ES-I3 (cell line): ENCODE measurements around the gene S100A8.
"Not testable (repeated sequence)": the region's sequence is repeated elsewhere in the genome, so short reads cannot be mapped to it uniquely, and the experiment has no call there.

Experiments used
- H3K36me3 ChIP-seq: 2 replicates; pipeline ENCODE4 v1.6.1; 2013; ENCODE audit warnings: mild to moderate bottlenecking, low read length, control low read depth, moderate library complexity; ENCODE audit not compliant: insufficient read depth
- H3K4me1 ChIP-seq: 2 replicates; pipeline ENCODE4 v1.6.1; 2013; ENCODE audit warnings: mild to moderate bottlenecking, control low read depth, low read length; ENCODE audit not compliant: insufficient read depth
- H3K9ac ChIP-seq: 2 replicates; pipeline ENCODE4 v1.6.1; 2013; ENCODE audit warnings: low read depth, mild to moderate bottlenecking, low read length, moderate library complexity
- H3K9me3 ChIP-seq: 2 replicates; pipeline ENCODE4 v1.6.1; 2013; ENCODE audit warnings: mild to moderate bottlenecking, low read length, moderate library complexity; ENCODE audit not compliant: control insufficient read depth, insufficient read depth

S100A8 gene

DNA sequence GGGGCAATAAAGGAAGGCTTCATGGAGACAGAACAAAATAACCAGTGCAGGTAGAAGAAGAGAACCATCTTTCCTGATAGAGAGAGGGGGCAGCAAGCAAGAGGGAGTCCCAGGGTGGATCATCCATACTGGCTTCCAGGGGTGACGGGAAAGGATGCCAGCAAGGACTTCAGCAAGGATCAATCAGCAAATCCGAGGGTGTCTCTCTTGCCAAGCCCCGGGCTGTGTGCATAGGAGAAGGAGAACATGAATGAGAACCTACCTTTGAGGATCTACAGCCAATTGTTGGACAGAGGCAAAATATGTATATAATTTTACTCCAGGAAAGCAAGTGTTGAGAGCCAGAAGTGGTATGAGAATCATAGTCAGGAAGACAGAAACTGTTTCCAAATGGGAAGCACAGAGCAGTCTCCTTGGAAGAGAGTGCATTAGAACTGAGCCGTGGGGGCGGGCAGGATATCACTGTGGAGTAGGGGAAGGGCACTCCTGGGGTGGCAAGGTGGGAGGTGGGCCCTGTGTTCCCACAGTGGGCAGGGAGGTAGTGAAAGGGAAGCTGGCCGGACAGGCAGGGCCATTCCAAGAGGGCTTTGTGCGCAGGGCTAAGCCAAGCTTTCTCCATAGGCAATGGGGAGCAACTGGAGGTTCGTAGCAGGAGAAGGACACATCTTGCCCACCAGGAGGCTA lies 34.3 kb downstream of the S100A8 start:
- H3K36me3 ChIP-seq, result no peaks in the 10 kb centered on the region
- H3K4me1 ChIP-seq, result no peaks in the 10 kb centered on the region
- no peak overlapping the region for H3K9ac ChIP-seq
- no peaks in the 10 kb centered on the region for H3K9me3 ChIP-seq

DNA sequence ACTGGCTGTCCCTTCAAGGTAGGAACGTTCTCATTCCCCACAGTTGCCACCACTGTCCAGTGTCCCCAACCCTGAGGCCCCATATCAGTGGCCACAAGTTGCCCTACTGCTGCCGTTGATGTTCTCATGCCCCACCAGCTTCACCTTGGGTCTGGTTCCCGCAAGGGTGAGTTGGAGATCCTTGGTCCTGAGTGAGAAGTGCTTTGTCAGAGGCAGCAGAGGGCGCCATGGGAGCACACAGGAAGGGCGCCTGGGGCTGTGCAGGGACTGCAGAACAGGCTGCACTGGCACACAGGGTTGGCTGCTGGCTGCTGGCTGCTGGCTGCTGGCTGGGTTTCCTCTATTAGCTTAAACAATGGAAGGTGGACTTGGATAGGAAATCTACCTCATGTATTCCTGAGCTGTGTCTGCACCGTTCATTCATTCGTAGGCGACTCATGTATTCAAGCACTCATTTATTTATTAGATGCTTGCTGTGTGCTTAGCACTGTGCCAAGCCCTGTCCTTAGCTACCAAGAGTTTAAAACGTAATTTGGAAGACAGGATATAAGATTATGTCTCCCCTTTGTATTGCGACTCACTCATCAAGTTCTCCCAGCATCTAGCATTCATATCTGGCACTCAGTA lies 35.3 kb downstream of the S100A8 start:
- Histone ChIP-seq H3K4me1 (no peaks in the 10 kb centered on the region), H3K36me3 (no peaks in the 10 kb centered on the region), H3K9ac (no peak overlapping the region), H3K9me3 (no peaks in the 10 kb centered on the region)

DNA sequence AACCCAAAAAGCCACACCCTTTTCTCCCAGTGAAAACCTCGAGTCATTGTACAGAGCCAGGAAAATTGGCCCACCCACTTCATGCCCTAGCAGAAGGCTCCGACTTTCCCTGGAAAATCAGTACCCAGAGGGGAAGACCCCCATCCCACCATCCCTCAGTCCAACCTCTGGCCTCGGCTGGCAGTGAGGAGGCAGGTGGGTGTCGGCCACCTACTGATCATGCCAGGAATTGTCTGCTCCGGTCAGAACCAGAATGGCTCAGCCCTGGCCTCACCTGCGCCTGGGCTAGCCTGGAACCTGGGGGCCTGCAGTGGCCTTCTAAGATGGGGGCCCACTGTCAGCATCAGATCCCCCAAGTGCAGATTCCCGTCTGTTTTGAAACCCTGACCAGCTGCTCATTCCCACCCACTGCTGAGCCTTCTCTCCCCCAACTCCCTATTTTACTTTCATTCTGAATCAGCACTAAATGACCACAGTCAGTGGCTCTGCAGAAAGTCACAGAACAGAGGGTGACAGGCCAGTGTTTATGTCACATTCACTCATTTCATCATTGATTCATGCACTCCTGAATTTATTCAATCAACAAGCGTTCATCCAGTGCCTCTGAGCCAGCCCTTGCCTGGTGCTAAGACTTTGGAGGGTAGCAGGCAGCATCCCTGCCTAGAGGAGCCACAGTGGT lies 36.2 kb downstream of the S100A8 start:
- no peak overlapping the region for H3K9ac ChIP-seq
- H3K4me1 ChIP-seq, result no peaks in the 10 kb centered on the region
- H3K9me3 ChIP-seq, result no peaks in the 10 kb centered on the region
- no peaks in the 10 kb centered on the region for H3K36me3 ChIP-seq

DNA sequence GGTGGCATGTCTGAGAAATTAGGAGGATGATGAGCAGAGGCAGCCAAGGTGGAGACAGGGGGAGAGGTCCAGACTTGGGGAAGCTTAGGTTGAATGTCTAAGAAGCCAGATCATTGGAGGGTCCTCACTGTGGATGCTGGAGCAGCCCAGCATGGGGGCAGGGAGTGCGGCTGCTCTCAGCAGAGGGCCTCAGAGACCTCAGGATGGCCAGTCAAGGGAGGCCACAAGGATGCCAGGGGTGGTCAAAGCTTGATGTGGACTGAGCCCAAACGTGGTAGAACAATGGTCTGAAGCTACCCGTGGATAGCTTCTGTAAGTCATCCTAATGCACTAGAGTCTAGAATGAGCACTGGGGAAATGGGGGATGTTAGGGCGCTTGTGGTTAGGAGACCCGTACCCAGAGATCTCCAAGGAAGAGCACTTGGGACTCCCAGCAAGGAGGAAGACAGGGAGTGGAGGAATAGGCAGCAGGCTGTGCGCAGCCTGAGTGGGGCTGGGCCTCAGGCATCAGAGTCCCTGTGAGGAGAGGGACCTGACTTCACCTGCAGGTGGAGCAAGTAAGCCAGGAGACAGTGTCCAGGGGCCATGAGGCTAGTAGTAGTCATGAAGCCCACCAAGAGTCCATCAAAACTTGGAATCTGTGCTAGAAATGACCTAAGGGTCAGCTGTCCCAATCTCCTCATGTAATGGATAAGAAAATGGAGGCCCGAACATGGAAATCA lies 37.5 kb downstream of the S100A8 start:
- Histone ChIP-seq H3K36me3 (no peaks in the 10 kb centered on the region), H3K9ac (no peak overlapping the region), H3K9me3 (no peaks in the 10 kb centered on the region), H3K4me1 (no peaks in the 10 kb centered on the region)

DNA sequence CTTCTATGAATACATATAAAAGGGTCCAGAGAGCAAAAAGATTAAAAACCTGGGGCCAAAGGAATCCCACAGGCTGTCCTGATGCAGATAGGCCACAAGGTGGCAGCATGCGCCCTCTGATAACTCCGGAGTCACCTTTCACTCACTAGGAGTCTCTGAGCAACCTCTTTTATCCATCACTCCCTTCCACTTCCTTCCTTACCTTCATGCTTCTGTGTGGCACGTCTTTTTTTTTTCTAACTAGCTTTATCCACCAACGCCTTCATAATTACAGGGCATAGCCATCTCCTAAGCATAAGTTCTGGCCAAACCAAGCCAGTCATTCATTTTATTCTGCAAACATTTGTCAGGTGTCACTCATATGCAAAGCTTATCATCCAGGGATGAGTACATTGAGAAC lies 38.4 kb downstream of the S100A8 start:
- no peak overlapping the region for H3K9ac ChIP-seq
- H3K36me3 ChIP-seq, result no peaks in the 10 kb centered on the region
- H3K9me3 ChIP-seq, result no peaks in the 10 kb centered on the region
- H3K4me1 ChIP-seq, result no peaks in the 10 kb centered on the region

DNA sequence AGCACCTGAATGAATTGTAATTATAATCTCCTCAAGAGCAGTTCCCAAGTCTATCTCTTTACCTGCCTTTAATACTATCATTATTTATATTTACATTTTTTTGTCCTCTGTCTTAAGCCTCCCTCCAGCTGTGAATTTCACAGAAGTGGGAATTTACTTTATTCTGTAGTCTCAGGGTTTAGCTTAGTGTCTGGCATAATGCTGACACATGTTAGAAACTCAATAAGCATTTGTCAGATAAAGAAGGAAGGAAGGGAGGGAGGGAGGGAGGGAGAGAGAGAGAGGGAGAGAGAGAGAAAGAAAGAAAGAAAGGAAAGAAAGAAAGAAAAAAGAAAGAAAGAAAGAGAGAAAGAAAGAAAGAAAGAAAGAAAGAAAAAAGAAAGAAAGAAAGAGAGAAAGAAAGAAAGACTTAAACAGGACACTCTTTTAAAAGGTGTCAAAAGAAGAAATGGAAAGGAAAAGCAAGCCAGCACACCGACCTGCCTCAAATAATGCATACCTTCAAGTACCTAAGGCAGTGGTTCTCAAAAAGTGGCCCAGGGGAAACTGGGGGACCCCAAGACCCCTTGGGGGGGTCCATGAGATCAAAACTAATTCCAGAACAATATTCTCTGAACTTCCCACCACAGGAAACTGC lies 40.4 kb downstream of the S100A8 start:
- H3K9me3 ChIP-seq, result no peaks in the 10 kb centered on the region
- H3K36me3 ChIP-seq, result no peaks in the 10 kb centered on the region
- no peak overlapping the region for H3K9ac ChIP-seq
- no peaks in the 10 kb centered on the region for H3K4me1 ChIP-seq

DNA sequence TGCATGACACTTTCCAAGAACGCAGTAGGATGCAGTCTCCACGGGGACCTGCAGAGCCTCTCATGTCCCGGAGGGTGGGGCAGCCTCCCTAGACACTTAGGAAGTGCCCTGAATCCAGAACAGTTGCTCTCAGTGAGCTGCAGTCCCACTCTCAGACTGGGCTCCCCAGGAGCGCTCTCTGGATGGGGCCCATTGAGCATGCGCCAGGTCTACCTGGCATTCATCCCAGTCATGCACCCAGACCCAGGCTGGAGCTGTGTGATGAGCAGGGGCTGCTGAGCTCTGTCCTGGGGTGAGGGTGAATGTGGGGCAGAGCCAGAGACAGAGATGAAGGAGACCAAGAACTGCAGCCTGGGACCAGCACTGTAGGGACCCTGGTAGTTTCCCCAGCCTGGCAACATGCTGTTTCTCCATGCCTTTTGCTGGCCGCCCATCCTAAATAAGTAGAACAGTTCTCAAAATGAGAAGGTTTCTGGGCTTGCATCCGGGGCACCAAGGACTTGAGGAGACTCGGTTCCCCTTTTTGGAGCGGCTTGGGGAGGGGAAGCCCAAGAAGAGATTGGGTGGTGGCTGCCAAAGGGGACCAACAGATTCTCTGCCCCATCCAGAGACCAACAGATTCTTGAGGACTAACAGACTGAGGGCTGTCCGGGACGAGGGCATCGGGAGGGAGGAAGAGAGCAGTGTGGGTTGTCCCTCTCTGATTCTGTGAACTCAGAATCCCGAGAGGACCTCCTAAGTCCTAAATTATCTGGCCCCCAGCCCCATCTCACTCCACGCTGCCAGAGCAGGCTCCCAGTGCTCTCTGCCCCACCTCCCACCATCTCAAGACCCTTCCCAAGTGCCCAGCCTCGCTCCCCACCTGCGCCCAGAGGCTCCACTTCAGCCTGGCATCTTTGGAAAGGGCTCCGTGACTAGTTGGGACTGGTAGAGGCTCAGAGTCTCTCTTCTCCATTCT lies 41.2 kb downstream of the S100A8 start:
- Histone ChIP-seq H3K4me1 (no peaks in the 10 kb centered on the region), H3K9ac (no peak overlapping the region), H3K9me3 (no peaks in the 10 kb centered on the region), H3K36me3 (no peaks in the 10 kb centered on the region)

DNA sequence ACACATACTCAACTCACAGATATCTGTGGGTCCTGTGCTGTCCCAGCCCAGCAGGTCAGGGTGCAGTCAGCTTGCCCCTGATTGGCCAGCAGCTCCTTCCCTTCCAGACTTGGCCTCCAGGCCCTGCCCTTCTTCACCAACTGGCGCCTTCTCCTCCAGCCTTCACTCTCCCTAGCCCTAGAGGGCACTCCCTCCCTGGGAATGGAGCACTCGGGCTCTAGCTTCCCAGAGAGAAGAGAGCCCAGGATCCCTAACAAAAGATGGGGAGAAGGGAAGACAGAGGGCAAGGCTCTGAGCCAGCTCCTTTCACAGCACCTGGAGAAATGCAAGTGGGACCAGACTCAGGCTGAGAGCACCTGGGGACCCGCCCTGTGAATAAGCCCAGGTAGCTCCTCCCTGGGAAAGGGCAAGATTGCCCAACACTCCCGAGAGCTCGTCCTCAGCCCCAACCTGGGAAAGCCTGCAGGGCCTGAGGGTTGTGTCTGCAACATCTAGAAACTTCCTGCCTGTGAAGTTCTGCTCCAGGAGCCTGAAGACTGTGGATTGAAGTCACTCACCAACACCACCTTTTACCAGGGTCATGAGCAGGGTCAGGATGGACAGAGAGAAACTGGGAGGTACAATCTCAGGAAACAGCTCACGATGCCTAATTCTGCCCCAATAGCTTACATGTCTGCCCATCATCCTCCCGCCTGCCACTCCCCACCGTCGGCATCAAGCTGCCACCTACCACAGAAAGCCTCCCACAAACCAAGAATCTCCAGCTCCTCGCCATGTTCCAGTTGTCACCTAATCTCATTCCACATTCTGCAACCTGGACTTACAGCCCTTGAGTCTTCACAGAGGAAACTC lies 42.1 kb downstream of the S100A8 start, which contains the start of gene PGLYRP4:
TSS of gene PGLYRP4 (minus strand) at position 331 of the 852 bp plus-strand sequence. CDS start 909 bp downstream, outside the sequence.
- H3K4me1 ChIP-seq, result no peaks in the 10 kb centered on the region
- no peak within 1 kb of the TSS for H3K9ac ChIP-seq
- H3K36me3 ChIP-seq, result no peaks in the 10 kb centered on the region
- no peaks in the 10 kb centered on the region for H3K9me3 ChIP-seq

DNA sequence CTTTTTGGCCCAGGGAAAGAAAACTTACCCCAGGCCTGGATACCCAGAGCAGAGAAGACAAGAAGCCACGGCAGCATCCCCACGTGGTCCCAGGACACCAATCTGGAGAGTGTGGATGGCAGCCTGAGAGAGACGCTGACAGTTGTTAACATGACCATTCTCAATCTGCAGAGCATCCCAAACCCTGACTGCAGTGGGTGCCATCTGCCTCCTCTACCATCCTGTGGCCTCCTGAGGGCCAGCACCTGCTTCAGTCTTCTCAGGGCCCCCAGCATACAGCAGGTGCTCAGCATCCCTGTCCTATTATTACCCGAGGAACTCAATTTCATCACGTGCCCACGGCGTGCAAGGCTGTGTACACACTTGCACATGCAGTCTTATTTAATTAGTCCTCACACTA lies 43.0 kb downstream of the S100A8 start:
- Histone ChIP-seq H3K9ac (no peak overlapping the region), H3K36me3 (no peaks in the 10 kb centered on the region), H3K4me1 (no peaks in the 10 kb centered on the region), H3K9me3 (no peaks in the 10 kb centered on the region)

DNA sequence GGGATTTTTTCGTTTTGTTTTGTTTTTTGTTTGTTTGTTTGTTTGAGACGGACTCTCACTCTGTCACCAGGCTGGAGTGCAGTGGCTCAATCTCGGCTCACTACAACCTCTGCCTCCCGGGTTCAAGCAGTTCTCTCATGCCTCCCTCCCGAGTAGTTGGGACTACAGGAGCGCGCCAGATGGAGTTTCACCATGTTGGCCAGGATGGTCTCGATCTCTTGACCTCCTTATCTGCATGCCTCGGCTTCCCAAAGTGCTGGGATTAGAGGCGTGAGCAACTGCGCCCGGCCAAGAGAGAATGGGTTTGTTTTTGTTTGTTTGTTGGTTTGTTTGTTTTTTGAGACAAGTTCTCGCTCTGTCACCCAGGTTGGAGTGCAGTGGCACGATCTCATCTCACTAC lies 43.8 kb downstream of the S100A8 start:
- H3K4me1 ChIP-seq, H3K9ac ChIP-seq, H3K9me3 ChIP-seq, H3K36me3 ChIP-seq: not testable (repeated sequence)

DNA sequence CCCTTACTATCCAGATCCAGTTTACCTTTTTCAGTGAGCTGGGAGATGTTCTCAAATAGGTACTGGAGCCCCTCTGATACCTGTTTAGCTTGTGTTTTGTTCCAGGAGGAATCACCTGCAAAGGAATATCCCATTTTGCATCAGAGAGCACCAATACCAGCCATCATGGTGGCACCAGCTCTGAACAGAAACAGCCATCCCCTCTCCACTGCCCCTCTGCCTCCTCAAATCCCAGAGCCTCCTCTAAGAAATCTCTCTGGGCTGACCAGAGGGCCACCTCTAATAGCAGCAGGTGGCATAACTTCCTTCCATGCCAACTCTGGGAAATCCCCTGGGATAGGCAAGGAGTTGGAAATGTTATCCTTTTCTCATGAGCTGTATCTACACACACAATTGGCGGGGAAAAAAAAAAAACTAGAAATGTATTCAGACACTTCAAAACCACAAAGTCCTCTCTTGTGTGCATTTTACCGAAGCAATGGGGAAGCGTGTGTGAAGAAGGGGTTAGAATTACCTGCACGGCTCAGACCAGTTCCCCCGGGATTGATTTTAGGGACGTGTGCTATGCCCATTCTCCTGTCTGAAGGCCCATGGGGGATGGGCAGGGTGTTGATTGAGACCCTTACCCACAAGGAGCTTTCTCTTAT lies 44.7 kb downstream of the S100A8 start:
- H3K9ac ChIP-seq, result no peak overlapping the region
- no peaks in the 10 kb centered on the region for H3K9me3 ChIP-seq
- H3K4me1 ChIP-seq, result no peaks in the 10 kb centered on the region
- H3K36me3 ChIP-seq, result no peaks in the 10 kb centered on the region

DNA sequence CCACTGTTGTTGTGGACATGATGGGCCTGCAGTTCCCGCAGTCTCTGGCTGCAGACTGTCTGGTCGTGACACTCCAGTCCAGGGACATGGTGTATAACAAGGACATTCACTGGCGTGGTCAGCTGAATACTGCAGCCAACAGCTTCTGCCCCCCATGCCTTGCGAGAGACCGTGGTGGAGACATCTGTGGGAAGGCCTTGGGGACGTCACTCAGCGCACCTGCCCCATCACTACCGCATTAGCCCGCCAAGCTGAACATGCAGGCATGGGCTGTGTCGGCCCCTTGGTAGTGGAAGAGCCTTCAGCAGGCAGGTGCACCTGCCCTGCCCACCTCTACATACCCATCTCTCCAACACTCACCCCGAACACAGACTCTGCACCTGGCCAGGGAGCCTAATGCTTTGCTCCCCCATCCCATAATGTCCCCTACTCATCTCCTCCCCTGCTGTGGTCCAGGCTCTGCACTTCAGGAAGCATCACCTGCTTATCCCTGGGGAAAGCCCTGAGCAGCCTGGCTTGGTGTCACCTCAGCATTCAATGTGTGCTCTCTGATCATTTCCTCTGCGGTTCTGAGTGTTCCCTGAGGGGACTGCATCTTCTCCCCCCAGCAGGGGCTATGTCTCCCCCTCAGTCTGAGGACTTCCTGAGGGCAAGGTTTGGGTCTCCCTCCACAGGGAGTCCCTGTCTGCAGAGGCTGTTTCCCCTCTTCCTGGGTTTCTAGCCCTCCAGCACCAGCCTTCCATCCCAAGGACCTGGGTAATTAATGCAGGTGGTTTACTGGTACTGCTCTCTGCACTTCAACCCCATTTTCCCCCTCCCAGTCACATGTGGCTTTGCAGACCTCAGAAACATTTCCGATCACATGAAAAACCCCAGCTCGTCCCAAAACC lies 45.4 kb downstream of the S100A8 start:
- no peak overlapping the region for H3K9ac ChIP-seq
- no peaks in the 10 kb centered on the region for H3K9me3 ChIP-seq
- no peaks in the 10 kb centered on the region for H3K4me1 ChIP-seq
- no peaks in the 10 kb centered on the region for H3K36me3 ChIP-seq
